T-cell (primary cell): ENCODE data around the gene TSPO. TPM values are rescaled to one million over a fixed set of nuclear protein-coding genes. Genes with fewer than 3 reads are reported as not detected.

Experiments
- ATAC-seq, 4 experiments: fragments of 200-7000 bp in 3 of 4; fragments of 150-1000 bp in 1 of 4; cut with Tn5 transposase; replicated peaks in 1 of 4; 1 replicate in 3 of 4; 2 replicates in 1 of 4; pipeline ENCODE4 v1.10.0; 2021; ENCODE audit warnings: moderate library complexity in 3 of 4, mild to moderate bottlenecking in 2 of 4, moderate number of reproducible peaks in 1 of 4
- CTCF ChIA-PET, 2 donors: fragments of 300-600 bp; sonication (Branson Sonifier 250); formaldehyde crosslinking; loops; one replicate each; lab custom pipeline; 2022; ENCODE audit warnings: antibody characterized with exemption in 2 of 2; lab: Charles Lee
- POLR2A ChIA-PET, 2 donors: fragments of 300-600 bp; sonication (Branson Sonifier 250); formaldehyde crosslinking; loops; one replicate each; lab custom pipeline; 2022; ENCODE audit warnings: antibody characterized with exemption in 2 of 2; lab: Charles Lee
- DNase-seq, 35 experiments: peaks; one replicate each; pipeline versions ENCODE4 v3.0.0 to v3.0.0-alpha.2; 2013 to 2023
- H3K27ac ChIP-seq: one replicate; pipeline ENCODE4 v1.5.1; 2013; ENCODE audit warnings: low read length
- H3K27me3 ChIP-seq, 2 experiments: replicated peaks in 1 of 2; 1 replicate in 1 of 2; 2 replicates in 1 of 2; pipeline versions ENCODE4 v1.6.1 to v1.7.0; 2013; ENCODE audit warnings: low read length in 1 of 2, mixed read lengths in 1 of 2; ENCODE audit not compliant: control insufficient read depth in 2 of 2, insufficient read depth in 2 of 2; ENCODE audit errors: extremely low read depth in 1 of 2
- H3K36me3 ChIP-seq, 2 donors: 1 replicate in 1 of 2; 2 replicates in 1 of 2; pipeline versions ENCODE4 v1.6.1 to v1.7.0; 2013; ENCODE audit warnings: low read length in 1 of 2; ENCODE audit not compliant: control insufficient read depth in 2 of 2, insufficient read depth in 1 of 2; ENCODE audit errors: extremely low read depth in 1 of 2
- H3K4me1 ChIP-seq, 2 experiments: 1 replicate in 1 of 2; 2 replicates in 1 of 2; pipeline versions ENCODE4 v1.6.1 to v1.7.0; 2013; ENCODE audit warnings: low read length in 2 of 2, mixed read lengths in 1 of 2; ENCODE audit not compliant: insufficient read depth in 2 of 2, control insufficient read depth in 1 of 2; ENCODE audit errors: extremely low read depth in 1 of 2
- H3K4me3 ChIP-seq, 2 donors: 1 replicate in 1 of 2; 2 replicates in 1 of 2; pipeline versions ENCODE4 v1.5.1 to v1.7.0; 2013; ENCODE audit warnings: mild to moderate bottlenecking in 2 of 2, low read length in 1 of 2, moderate library complexity in 1 of 2; ENCODE audit not compliant: control insufficient read depth in 1 of 2; ENCODE audit errors: extremely low read depth in 1 of 2
- H3K9me3 ChIP-seq: 2 replicates; pipeline ENCODE4 v1.7.0; 2013
- H3K27ac Mint-ChIP-seq, 2 donors: one replicate each; pipeline ENCODE4 v1.8.0; 2020 to 2021; ENCODE audit warnings: mild to moderate bottlenecking in 2 of 2, mixed read lengths in 2 of 2
- H3K27me3 Mint-ChIP-seq, 2 donors: one replicate each; pipeline ENCODE4 v1.8.0; 2021 to 2022; ENCODE audit warnings: mixed read lengths in 2 of 2
- H3K36me3 Mint-ChIP-seq: one replicate; pipeline ENCODE4 v1.8.0; 2021; ENCODE audit warnings: mixed read lengths
- H3K4me1 Mint-ChIP-seq, 3 donors: one replicate each; pipeline ENCODE4 v1.8.0; 2020 to 2022; ENCODE audit warnings: mixed read lengths in 3 of 3, mild to moderate bottlenecking in 1 of 3
- H3K4me3 Mint-ChIP-seq, 3 donors: one replicate each; pipeline ENCODE4 v1.8.0; 2020 to 2022; ENCODE audit warnings: mild to moderate bottlenecking in 3 of 3, mixed read lengths in 3 of 3, moderate library complexity in 3 of 3
- H3K9me3 Mint-ChIP-seq, 3 donors: one replicate each; pipeline ENCODE4 v1.8.0; 2020 to 2022; ENCODE audit warnings: mixed read lengths in 3 of 3
- WGBS: methylation state at CpG from one replicate; pipeline ENCODE4 v1.1.5; 2013; ENCODE audit warnings: missing lambda C conversion rate; ENCODE audit not compliant: insufficient coverage; 5-methylcytosine and 5-hydroxymethylcytosine counted together
- total RNA-seq, 35 experiments: library from RNA in 6 of 35; stranded (reverse) in 6 of 35; fragments of 120-200 nt in 1 of 35; gene quantifications; one replicate each; pipeline versions ENCODE4 v1.2.1 to v1.2.4 and lab custom pipeline; 2013 to 2026

Gene TSPO
- total RNA-seq, 5 donors from 2014 or later (not counting 1 experiment from before 2014, with no cell fraction given): 50.2 to 128 (median 101) TPM

DNA sequence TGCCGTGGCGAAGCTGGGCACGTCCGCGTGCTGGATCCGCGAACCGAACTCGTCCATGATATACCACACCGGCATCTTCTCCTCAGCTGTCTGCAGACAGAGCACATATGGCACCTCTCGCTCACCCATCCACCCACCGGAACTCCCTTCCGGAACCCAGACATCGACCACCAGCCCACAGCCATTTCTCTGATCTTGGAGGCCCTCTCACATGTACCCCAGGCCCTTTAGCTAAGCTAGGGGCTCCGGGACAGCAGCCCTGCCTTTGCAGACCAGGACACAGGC is 28.5 kb downstream of the TSPO start:
- H3K27me3 ChIP-seq: no peaks in the 10 kb centered on the region
- CTCF ChIA-PET: no interaction called here
- no peaks in the 10 kb centered on the region for H3K9me3 ChIP-seq
- ATAC-seq (no peak), DNase-seq (no peak)
- Mint-ChIP-seq H3K27me3 (no peaks in the 10 kb centered on the region), H3K36me3 (peaks cover 10% of the 10 kb centered on the region), H3K4me1 (peaks cover 7 to 18% (median 10%) of the 10 kb centered on the region in 3 donors), H3K27ac (no peak overlapping the region), H3K9me3 (no peaks in the 10 kb centered on the region), H3K4me3 (no peak overlapping the region)
- no peak overlapping the region for H3K4me3 ChIP-seq
- no peak overlapping the region for H3K27ac ChIP-seq
- POLR2A ChIA-PET: no interaction called here
- peaks cover 18 to 28% of the 10 kb centered on the region in 2 donors for H3K36me3 ChIP-seq
- peaks cover 0 to 4% of the 10 kb centered on the region in 2 experiments for H3K4me1 ChIP-seq
- 96% methylated on average over 14 of the region's 15 CpGs for WGBS

DNA sequence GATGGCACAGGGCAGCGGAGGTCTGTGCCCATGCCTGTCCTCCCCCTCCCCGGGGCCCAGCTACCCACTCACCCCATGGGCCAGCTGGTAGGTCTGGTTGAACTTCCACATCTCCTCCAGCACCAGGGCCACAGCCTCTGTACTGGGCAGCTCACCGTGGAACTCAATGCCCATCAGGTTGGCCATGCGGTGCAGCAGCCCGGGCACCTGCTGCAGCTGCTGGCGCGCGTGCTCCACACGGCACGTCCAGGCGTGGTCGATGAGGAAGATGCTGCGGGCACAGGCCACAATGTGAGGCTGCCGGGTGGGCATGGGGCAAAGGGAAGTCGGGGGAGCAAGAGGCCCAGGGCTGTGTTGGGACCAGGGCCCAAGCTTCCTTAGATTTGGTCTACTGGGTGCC is 29.3 kb downstream of the TSPO start:
- no peaks in the 10 kb centered on the region for H3K27me3 ChIP-seq
- H3K27ac Mint-ChIP-seq: no peak overlapping the region
- no peaks in the 10 kb centered on the region for H3K9me3 ChIP-seq
- H3K4me1 ChIP-seq: peaks cover 0 to 9% of the 10 kb centered on the region in 2 experiments
- peaks cover 10% of the 10 kb centered on the region for H3K36me3 Mint-ChIP-seq
- no peaks in the 10 kb centered on the region for H3K9me3 Mint-ChIP-seq
- ChIA-PET CTCF (no interaction called here), POLR2A (no interaction called here)
- H3K4me3 ChIP-seq: no peak overlapping the region
- no peak overlapping the region for H3K4me3 Mint-ChIP-seq
- no peak overlapping the region for H3K27ac ChIP-seq
- ATAC-seq (no peak), DNase-seq (no peak)
- peaks cover 18 to 22% of the 10 kb centered on the region in 2 donors for H3K36me3 ChIP-seq
- no peaks in the 10 kb centered on the region for H3K27me3 Mint-ChIP-seq
- WGBS: 93% methylated on average over 15 of the region's 15 CpGs
- peaks cover 13 to 18% (median 15%) of the 10 kb centered on the region in 3 donors for H3K4me1 Mint-ChIP-seq

DNA sequence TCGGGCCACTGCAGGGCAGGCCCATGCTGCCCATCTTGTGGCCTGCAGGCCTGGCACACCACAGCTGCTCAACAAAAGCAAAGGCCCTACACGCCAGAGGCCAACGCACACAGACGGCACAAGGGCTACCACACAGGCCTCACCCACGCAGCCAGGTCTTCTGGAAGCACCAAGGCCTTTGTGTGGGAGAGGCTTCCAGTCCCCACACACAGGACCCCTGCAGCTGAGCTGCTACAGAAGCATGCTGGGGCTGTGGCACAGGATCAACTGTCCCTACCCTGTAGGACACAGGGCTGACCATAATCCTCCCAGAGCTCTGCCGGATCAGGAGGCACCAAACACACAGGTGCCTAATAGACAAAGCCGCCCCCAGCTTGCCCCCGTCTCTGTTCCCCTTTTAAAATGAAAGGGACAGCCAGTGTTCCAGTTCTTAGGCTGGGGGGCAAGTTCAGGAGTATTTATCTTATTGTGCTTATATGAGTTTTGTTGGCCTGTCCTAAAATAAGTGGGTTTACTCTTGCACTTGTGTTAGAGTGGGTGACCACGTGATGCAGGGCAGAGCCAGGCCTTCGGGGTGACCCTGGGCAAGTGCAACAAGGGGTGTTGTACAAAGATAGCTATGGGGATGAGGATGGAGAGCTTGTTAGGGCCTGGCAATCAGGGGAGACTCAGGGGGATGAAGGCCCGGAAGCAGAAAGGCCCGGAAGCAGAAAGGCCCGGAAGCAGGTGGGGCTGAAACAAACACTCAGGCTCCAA is 30.1 kb downstream of the TSPO start:
- Mint-ChIP-seq H3K4me1 (peaks cover 18 to 21% (median 18%) of the 10 kb centered on the region in 3 donors), H3K4me3 (no peak overlapping the region), H3K36me3 (peaks cover 10% of the 10 kb centered on the region), H3K9me3 (no peaks in the 10 kb centered on the region), H3K27me3 (no peaks in the 10 kb centered on the region), H3K27ac (no peak overlapping the region)
- Histone ChIP-seq H3K27me3 (no peaks in the 10 kb centered on the region), H3K4me1 (peaks cover 0 to 18% of the 10 kb centered on the region in 2 experiments), H3K36me3 (peaks cover 18 to 22% of the 10 kb centered on the region in 2 donors), H3K27ac (no peak overlapping the region), H3K9me3 (no peaks in the 10 kb centered on the region), H3K4me3 (no peak overlapping the region)
- whole genome bisulfite sequencing: 92% methylated on average over 9 of the region's 13 CpGs
- ChIA-PET POLR2A (no interaction called here), CTCF (no interaction called here)
- DNase-seq (no peak), ATAC-seq (no peak)

DNA sequence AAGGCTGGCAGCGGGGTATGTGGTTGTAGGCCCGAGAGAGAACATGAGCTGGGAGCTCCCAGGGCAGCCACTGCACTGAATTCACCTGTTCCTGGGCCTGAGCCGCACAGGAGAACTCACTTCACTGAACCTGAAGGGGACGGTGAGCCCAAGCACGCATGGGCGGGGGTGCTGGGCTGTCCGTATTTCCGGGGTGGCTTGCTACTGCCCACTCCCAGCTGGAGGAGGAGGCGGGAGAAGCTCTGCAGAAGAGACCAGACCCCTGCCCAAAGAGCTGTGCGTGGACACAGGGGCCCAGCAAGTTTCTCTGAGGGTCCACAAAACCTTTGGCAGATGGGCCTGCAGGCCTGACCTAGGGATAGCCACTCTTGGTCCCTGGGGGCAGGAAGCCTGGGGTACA is 30.8 kb downstream of the TSPO start:
- Histone ChIP-seq H3K4me3 (no peak overlapping the region), H3K36me3 (peaks cover 18 to 22% of the 10 kb centered on the region in 2 donors), H3K27me3 (no peaks in the 10 kb centered on the region), H3K27ac (no peak overlapping the region), H3K9me3 (no peaks in the 10 kb centered on the region), H3K4me1 (peaks cover 0 to 18% of the 10 kb centered on the region in 2 experiments)
- H3K27ac Mint-ChIP-seq: no peak overlapping the region
- DNase-seq: no peak
- no peaks in the 10 kb centered on the region for H3K9me3 Mint-ChIP-seq
- H3K36me3 Mint-ChIP-seq: peaks cover 10% of the 10 kb centered on the region
- peaks cover 18 to 21% (median 18%) of the 10 kb centered on the region in 3 donors for H3K4me1 Mint-ChIP-seq
- H3K27me3 Mint-ChIP-seq: no peaks in the 10 kb centered on the region
- no peak for ATAC-seq
- H3K4me3 Mint-ChIP-seq: no peak overlapping the region
- ChIA-PET CTCF (no interaction called here), POLR2A (no interaction called here)
- 90% methylated on average over 10 of the region's 10 CpGs for WGBS

DNA sequence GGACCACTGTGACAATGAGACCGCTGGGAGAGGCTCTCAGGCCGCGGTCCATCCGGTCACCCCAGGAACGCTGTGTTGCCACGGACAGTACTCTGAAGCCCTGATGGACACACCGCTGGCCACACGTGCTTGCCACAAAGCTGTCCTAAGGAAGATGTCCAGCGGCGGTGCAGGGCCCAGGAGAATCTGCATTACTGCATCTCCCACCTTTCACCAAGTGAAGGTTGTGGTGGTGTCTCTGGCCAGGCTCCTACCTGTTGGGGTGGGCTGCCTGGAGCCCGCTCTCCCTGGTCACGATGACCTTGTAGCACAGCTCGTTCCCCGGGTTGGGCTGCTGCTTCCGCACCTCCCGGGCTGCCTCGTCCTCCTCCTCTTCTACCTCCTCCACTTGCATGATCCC is 31.4 kb downstream of the TSPO start:
- Histone ChIP-seq H3K4me3 (no peak overlapping the region), H3K9me3 (no peaks in the 10 kb centered on the region), H3K27me3 (no peaks in the 10 kb centered on the region), H3K36me3 (peaks cover 14 to 22% of the 10 kb centered on the region in 2 donors), H3K4me1 (peaks cover 0 to 20% of the 10 kb centered on the region in 2 experiments), H3K27ac (no peak overlapping the region)
- CTCF ChIA-PET: no interaction called here
- H3K9me3 Mint-ChIP-seq: no peaks in the 10 kb centered on the region
- DNase-seq: no peak
- ATAC-seq: no peak
- no peaks in the 10 kb centered on the region for H3K27me3 Mint-ChIP-seq
- POLR2A ChIA-PET: no interaction called here
- no peak overlapping the region for H3K4me3 Mint-ChIP-seq
- peaks cover 10% of the 10 kb centered on the region for H3K36me3 Mint-ChIP-seq
- H3K4me1 Mint-ChIP-seq: peaks cover 18 to 23% (median 19%) of the 10 kb centered on the region in 3 donors
- no peak overlapping the region for H3K27ac Mint-ChIP-seq
- WGBS: 99% methylated on average over 15 of the region's 17 CpGs

DNA sequence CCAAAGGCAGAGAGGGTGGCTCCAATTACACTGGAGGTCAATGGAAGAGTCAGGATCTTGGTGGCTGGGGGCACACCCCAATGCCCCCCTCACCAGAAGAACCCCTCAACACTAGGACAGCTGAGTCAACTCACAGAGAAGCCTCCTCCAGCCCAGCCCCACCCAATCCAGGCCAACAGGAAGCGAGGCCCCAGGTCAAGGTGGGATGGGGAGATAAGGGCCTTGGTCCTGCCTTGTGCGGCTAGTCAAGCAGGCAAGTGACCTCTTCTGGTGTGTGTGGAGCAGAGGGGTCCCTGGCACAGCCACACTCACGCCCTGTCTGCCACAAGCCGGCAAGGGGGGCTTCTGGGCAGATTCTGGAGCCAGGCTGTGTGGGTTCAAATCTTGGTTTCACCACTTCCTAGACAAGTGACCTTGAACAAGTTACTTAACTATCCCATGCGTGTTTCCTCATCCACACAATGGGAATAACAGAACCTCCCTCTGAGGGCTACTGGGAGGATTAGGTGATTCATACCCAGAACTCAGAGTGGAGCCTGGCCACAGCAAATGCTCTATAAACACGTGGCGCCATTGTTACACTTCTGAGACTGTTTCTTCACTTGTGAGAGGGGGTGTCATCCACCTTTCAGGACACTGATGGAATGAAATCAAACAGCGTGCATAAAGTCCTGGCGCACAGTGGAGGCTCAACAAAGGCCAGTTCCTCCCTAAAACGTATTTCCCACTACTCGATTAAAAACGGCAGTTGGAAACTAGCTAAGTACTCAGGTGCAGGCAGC is 32.3 kb downstream of the TSPO start:
- Histone ChIP-seq H3K9me3 (no peaks in the 10 kb centered on the region), H3K36me3 (peaks cover 12 to 19% of the 10 kb centered on the region in 2 donors), H3K27me3 (no peaks in the 10 kb centered on the region), H3K4me3 (no peak overlapping the region), H3K27ac (no peak overlapping the region), H3K4me1 (peaks cover 2 to 28% of the 10 kb centered on the region in 2 experiments)
- POLR2A ChIA-PET: no interaction called here
- H3K4me1 Mint-ChIP-seq: peaks cover 18 to 28% (median 24%) of the 10 kb centered on the region in 3 donors
- DNase-seq (no peak), ATAC-seq (no peak)
- H3K4me3 Mint-ChIP-seq: peak overlapping the region in 1 of 3 donors; percentile 39
- WGBS: 82% methylated on average over 7 of the region's 12 CpGs
- H3K9me3 Mint-ChIP-seq: no peaks in the 10 kb centered on the region
- no peak overlapping the region for H3K27ac Mint-ChIP-seq
- H3K27me3 Mint-ChIP-seq: no peaks in the 10 kb centered on the region
- H3K36me3 Mint-ChIP-seq: peaks cover 7% of the 10 kb centered on the region
- CTCF ChIA-PET: no interaction called here
